GM18507 (cell line): ENCODE results near the gene PNRC2.
"Not testable (repeated sequence)": the region's sequence is repeated elsewhere in the genome, so short reads cannot be mapped to it uniquely, and the experiment has no call there.

Experiments used
- DNase-seq: peaks from one replicate; pipeline ENCODE4 v3.0.0; 2011; ENCODE audit warnings: low read depth; ENCODE audit not compliant: insufficient read length; ENCODE audit errors: extremely low spot score
- FAIRE-seq: peaks from 2 replicates; lab custom pipeline; 2011; peaks lifted over from hg19 to GRCh38; lab: Jason Lieb, UNC

The PNRC2 gene

DNA sequence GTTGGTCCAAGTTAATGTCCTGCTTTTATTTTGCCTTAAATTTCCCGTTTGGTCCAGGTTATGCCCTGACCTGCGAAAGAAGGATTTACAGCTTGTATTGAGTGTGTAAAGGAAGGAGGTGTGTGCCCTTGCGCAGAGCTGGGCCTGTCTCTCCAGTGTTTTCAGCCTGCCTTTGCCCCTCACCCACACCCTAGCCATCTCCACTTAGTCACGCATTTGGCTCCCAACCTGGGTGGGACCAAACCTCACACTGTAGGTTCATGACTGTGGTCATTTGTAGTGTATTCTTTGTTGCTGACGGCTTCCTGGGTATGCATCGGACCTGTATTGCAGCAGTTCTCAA is 21.1 kb downstream of the PNRC2 start:
- DNase-seq (no peak), FAIRE-seq (no peak)

DNA sequence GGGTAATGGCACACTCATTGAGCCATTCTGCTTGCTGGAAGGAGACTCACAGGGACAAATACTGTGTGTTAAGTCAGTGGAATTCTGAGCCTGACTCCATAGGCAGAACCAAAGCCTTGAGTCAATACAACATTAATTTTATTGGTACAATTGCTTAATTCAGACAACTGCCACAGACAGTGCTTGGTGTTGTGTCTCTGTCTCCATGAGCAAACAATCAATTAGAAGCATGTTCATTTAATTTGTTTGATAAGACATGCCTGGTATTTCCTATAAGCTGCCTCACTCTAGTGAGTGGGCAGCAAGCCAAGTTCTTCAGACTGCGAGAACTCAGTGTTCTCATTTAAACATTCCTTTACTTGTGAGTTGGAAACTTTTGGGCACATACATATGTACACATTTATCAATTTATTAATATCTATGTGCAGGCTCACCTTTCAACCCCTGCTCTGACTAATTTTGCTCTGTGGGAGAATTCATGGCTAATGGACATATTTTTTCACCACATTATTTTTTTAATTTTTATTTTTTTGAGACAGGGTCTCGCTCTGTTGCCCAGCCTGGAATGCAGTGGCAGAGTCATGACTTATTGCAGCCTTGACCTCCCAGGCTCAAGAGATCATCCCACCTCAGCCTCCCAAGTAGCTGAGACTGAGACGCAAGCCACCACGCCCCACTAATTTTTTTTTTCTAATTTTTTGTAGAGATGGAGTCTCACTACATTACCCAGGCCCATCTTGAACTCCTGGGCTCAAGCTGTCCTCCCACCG is 25.0 kb downstream of the PNRC2 start:
- no peak for FAIRE-seq
- DNase-seq: no peak

DNA sequence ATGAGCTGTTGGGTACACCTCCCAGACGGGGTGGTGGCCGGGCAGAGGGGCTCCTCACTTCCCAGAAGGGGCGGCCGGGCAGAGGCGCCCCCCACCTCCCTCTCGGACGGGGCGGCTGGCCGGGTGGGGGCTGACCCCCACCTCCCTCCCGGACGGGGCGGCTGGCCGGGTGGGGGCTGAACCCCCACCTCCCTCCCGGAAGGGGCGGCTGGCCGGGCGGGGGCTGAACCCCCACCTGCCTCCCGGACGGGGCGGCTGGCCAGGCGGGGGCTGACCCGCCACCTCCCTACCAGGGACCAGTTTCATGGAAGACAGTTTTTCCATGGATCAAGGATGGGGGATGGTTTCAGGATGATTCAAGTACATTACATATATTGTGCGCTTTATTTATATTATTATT is 27.4 kb downstream of the PNRC2 start:
- not testable (repeated sequence) for DNase-seq, FAIRE-seq

DNA sequence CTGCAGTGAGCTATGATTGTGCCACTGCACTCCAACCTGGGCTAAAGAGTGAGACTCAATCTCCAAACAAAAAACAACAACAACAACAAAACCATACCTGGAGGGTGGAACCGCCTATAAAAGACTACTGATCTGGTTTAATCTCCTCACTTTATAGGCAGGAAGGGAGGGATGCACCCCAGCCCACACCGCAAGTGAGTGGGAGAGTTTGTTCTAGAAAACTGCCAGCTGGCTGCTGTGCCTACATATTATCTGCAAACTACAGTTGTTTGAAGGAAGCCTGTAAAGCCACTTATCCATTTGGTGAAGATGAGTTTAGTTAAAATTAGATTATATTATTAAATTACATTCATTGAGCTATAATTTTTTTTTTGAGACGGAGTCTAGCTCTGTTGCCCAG is 29.6 kb downstream of the PNRC2 start:
- FAIRE-seq (no peak), DNase-seq (no peak)

DNA sequence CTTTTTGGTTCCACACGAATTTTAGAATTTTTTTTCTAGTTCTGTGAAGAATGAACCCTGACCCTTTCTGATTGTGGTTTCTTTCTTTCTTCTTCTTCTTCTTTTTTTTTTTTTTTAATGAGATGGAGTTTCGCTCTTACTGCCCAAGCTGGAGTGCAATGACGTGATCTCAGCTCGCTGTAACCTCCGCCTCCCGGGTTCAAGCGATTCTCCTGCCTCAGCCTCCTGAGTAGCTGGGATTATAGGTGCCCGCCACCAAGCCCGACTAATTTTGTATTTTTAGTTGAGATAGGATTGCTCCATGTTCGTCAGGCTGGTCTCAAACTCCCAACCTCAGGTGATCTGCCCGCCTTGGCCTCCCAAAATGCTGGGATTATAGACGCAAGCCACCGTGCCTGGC is 32.4 kb downstream of the PNRC2 start:
- not testable (repeated sequence) for DNase-seq, FAIRE-seq

DNA sequence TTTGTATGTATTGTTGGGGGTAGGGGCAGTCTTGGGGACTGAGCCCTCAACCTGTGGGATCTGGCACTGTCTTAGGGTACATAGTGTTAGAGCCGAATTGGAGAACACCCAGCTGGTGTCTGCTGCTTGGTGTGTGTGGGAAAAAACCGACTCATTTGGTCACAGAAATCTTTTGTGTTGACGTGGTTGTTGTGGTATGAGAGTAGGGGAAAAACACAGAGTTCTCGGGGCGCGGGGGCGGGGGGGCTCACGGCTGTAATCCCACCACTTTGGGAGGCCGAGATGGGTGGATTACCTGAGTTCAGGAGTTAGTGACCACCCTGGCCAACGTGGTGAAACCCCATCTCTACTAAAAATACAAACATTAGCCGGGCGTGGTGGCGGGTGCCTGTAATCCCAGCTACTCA is 35.8 kb downstream of the PNRC2 start:
- FAIRE-seq (no peak), DNase-seq (no peak)

DNA sequence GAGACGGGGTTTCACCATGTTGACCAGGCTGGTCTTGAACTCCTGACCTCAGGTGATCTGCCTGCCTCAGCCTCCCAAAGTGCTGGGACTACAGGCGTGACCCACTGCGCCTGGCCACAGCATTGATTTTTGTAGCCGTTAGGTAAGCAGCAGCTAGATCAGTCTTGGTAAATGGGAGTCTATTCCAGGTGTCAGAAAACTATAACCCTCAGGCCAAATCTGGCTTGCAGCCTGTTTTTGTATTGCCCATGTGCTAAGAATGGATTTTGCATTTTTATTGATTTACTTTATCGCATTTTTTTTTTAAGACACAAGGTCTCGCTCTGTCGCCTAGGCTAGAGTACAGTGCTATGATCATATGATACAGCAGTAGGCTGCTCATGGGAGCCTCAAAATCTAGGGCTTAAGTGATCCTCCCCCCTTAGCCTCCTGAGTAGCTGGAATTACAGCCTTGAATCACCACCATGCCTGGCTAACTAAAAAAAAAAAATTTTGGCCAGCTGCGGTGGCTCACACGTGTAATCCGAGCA is 37.1 kb downstream of the PNRC2 start:
- FAIRE-seq (no peak), DNase-seq (no peak)

DNA sequence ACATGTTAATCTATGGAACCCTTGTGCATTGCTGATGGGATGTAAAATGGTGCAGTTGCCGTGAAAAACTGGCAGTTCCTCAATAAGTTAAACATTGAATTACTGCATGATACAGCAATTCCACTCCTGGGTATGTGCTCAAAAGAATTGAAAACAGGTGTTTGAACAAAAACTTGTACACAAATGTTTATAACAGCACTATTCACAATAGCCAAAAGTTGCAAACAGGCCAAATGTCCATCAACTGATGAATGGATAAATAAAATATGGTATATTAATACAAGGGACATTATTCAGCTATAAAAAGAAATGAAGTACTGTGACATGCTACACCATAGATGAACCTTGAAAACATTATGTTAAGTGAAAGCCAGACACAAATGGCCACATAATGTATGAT is 38.2 kb downstream of the PNRC2 start:
- no peak for DNase-seq

DNA sequence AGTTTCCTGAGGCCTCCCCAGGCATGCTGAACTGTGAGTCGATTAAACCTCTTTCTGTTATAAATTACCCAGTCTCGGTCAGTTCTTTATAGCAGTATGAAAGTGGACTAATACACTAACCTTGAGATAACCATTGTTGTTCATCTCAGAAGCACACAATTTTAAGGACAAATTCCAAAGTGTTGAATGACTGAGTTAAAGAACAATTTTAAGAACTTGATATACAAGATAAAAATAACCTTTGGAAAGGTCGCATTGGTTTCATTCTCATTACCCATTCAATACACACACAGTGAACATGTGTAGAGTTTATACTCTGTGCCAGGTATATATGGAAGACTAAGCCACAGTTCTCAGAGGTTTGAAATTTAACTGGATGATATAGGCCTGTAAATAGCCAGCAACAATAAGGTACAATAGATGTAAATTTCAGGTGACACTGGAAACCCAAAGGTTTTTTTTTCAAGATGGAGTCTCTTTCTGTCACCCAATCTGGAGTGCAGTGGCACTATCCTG is 39.6 kb downstream of the PNRC2 start:
- DNase-seq (no peak), FAIRE-seq (no peak)

More for the DNA sequence above, 38.2 kb downstream of the PNRC2 start:
- no peak for FAIRE-seq

DNA sequence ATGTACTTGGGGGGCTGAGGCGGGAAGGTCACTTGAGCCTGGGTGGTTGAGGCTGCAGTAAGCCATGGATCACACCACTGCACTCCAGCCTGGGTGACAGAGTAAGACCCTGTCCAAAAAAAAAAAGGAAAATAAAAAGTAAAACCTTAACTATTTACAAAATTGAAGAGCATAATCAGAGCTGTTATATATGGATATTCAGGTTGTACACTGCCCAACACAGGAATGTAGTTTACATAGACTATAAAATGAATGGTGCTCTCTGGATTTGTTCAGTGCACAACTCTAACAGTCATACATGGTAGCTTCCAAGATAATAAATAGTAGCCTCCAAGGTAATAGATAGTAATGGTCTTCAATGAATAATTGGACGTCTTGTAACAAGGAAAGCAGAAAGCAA is 43.1 kb downstream of the PNRC2 start:
- no peak for FAIRE-seq

DNA sequence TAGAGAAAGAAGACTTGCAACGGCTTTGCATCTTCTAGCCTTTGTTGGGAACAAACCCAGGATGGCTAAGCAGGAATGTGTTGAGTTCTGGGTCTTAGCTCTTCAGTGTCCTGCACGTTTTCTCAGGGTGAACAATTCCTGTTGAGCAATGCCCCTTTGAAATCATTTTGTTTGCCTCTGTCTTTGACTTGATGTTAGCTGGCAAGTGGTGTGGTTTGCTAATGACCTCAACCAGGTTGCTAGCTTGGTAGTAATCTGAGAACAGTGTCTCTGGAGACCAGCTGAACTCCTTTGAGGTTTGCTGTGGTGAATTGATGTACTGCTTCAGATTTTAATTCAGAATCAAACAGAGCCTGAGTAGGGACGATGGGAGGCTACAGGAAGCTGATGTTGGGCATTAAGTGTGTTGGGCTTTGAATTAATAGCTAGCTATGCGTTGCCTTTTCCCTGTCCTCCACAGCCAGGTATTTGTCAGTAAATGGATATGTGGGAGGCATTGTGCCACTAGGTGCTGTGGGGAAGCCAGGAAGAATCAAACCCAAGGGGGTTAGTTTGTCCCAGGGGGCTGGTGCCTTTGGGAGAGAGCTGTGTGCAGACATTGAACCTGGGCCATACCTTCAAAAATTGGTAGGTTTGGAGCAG is 43.8 kb downstream of the PNRC2 start:
- DNase-seq: no peak
- FAIRE-seq: peak; percentile 56

More for the DNA sequence above, 43.1 kb downstream of the PNRC2 start:
- DNase-seq: no peak

DNA sequence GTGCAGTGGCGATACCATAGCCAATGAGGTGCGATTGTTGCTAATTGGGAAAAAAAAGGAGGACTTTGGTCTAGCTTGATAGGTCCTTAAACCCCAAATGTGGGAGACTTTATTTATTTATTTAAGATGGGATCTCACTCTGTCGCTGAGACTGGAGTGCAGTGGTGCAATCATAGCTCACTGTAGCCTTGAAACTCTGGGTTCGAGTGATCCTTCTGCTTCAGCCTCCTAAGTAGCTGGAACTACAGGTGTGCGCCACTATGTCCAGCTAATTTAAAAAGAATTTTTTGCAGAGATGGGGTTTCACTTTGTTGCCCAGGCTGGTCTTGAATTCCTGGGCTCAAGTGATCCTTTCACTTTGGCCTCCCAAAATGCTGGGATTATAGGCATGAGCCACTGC is 44.5 kb downstream of the PNRC2 start:
- DNase-seq (no peak), FAIRE-seq (no peak)

DNA sequence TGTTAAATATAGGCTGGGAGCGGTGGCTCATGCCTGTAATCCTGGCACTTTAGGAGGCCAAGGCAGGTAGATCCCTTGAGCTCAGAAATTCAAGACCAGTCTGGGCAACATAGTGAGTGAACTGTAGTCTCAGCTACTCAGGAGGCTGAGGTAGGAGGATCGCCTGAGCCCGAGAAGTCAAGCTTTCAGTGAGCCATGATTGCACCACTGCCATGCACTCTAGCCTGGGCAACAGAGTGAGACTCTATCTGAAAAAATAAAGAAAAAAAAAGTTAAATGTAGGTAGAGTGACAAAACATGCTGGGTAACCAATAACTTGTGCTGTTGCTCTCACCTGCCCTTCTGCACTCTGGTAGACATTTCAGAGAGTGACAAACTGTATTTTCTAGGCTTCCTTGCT is 45.5 kb downstream of the PNRC2 start:
- no peak for DNase-seq
- no peak for FAIRE-seq

DNA sequence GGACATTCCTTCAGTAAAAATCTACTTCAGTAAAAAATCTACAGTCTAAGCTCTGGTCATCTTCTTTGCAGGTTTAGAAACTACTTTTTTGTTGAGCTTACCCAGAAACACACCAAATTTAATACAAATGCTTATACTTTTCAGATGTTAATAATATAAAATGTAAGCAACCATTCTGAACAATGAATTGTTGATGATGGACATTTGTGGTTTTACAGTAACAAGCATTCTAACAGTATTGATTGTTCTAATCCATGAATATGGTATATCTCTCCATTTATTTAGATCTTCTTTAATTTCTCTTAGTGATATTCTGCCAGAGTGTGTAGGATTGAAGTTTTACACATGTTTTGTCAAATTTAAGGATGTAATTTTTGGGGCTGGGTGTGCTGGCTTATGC is 47.5 kb downstream of the PNRC2 start:
- DNase-seq (no peak), FAIRE-seq (no peak)

DNA sequence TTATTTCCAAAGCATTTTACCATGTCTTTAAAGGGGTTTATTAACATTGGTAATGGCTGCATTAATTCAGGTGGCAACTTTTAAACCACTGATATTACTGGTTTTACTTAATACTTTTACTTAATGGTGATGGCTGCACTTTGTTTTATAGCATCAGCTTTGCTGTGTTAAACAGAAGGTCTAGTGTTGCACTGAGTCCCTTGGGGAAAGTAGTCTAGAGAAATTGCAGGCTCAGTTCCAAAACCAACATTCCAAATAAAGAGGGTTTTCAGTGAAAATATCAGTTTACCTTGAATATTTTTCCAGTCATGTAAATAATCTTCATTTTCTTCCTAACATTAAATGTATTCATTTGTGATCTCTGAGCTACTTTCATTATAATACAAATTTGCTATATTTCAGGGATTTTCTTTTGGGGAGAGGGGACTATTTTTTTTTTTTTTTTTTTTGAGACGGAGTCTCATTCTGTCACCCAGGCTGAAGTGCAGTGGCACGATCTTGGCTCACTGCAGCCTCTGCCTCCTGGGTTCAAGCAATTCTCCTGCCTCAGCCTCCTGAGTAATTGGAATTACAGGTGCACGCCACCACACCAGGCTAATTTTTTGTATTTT is 49.1 kb downstream of the PNRC2 start:
- not testable (repeated sequence) for DNase-seq, FAIRE-seq

DNA sequence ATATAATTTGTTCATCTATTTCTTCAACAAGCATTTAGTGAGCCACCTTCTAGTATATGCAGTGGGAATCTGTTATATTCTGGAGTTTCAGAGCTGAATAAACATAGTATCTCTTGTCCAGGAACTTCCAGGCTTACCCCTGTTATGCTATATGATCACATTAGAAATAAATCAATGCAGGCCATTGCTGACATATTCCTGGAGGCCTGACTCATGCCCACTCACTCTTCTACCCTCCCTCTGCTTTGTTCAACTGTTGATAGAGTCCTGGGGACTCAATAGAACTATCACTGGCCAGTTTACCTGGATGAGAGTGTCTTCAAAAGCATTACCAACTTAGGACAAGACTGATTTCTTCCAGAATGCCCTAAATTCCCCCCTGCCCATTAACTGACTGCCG is 49.8 kb downstream of the PNRC2 start:
- FAIRE-seq (no peak), DNase-seq (no peak)

DNA sequence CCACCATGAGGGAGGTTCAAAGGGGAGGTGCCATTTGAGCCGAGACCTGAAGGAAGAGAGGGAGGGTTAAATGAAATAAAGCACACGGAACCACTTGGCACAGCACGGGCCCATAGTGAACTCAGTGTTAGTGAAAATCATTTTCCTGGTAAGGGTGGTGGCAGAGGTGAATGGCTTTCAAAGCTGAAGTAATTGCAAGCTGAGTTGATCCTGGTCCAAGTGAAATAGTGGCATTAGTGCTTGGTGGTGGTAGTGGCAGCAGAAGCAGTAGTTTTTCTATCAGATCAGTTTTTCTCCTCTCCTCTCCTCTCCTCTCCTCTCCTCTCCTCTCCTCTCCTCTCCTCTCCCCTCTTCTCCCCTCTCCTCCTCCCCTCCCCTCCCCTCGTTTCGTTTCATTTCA is 51.0 kb downstream of the PNRC2 start:
- DNase-seq (no peak), FAIRE-seq (no peak)

DNA sequence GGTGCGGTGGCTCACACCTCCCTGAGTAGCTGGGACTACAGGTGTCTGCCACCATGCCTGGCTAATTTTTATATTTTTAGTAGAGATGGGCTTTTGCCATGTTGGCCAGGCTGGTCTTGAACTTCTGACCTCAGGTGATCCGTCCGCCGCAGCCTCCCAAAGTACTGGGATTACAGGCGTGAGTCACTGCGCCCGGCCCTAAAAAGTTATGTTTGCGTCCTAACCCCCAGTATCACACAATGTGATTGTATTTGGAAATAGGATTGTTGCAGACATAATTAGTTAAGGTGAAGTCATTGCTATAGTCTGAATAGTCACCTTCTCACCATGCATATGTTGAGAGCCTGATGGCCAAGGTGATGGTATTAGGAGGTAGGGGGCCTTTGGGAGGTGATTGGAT is 53.2 kb downstream of the PNRC2 start:
- FAIRE-seq, DNase-seq: not testable (repeated sequence)
